HepG2 (cell line): ENCODE data around the gene CLCN4. TPM values are rescaled to one million over a fixed set of nuclear protein-coding genes. Genes with fewer than 3 reads are reported as not detected.

Experiments used
- FOXA3 ChIP-seq: IDR thresholded peaks from 2 replicates; pipeline ENCODE4 v1.6.1; 2016; ENCODE audit warnings: missing genetic modification reagents, missing compliant biosample characterization
- HMGA1 ChIP-seq: sonication (generic); formaldehyde crosslinking; conservative IDR thresholded peaks from 2 replicates; pipeline ENCODE4 v1.4.0; 2020; ENCODE audit warnings: missing genetic modification reagents
- JUND ChIP-seq: sonication (generic); formaldehyde crosslinking; IDR thresholded peaks from 2 replicates; pipeline ENCODE4 v1.8.0; 2022; ENCODE audit warnings: mild to moderate bottlenecking, missing genetic modification reagents
- KDM3A ChIP-seq: IDR thresholded peaks from 2 replicates; pipeline ENCODE4 v1.6.1; 2018; ENCODE audit warnings: low read depth, missing compliant biosample characterization
- NAIF1 ChIP-seq: sonication (generic); formaldehyde crosslinking; IDR thresholded peaks from 2 replicates; pipeline ENCODE4 v1.5.0; 2020; ENCODE audit warnings: mild to moderate bottlenecking, missing genetic modification reagents, borderline replicate concordance
- NPAS2 ChIP-seq: sonication (generic); formaldehyde crosslinking; IDR thresholded peaks from 2 replicates; pipeline ENCODE4 v1.8.0; 2022; ENCODE audit warnings: mild to moderate bottlenecking, missing genetic modification reagents, borderline replicate concordance
- PHF5A ChIP-seq: IDR thresholded peaks from one replicate; pipeline ENCODE4 v1.6.1; 2018; ENCODE audit warnings: low read depth, missing genetic modification reagents; ENCODE audit not compliant: unreplicated experiment
- RAD21 ChIP-seq: fragments of 450-650 bp; formaldehyde crosslinking; IDR thresholded peaks from 2 replicates; pipeline ENCODE4 v1.5.0; 2020; ENCODE audit warnings: mild to moderate bottlenecking
- SKI ChIP-seq: fragments of 450-650 bp; IDR thresholded peaks from one replicate; pipeline ENCODE4 v1.6.1; 2018; ENCODE audit warnings: mild to moderate bottlenecking; ENCODE audit not compliant: partially characterized antibody
- SRF ChIP-seq: IDR thresholded peaks from 2 replicates; pipeline ENCODE4 v1.6.1; 2011; ENCODE audit warnings: mild to moderate bottlenecking, low read depth, low read length, moderate library complexity
- STAG1 ChIP-seq: sonication (generic); formaldehyde crosslinking; IDR thresholded peaks from 2 replicates; pipeline ENCODE4 v1.4.0; 2020; ENCODE audit warnings: missing genetic modification reagents
- TCF7L2 ChIP-seq: IDR thresholded peaks from 2 replicates; pipeline ENCODE4 v1.6.1; 2011; ENCODE audit warnings: mild to moderate bottlenecking, low read depth, low read length, moderate library complexity
- ZNF205 ChIP-seq: IDR thresholded peaks from 2 replicates; pipeline ENCODE4 v1.6.1; 2018; ENCODE audit warnings: missing biosample characterization, missing genetic modification reagents
- ZNF263 ChIP-seq: sonication (generic); formaldehyde crosslinking; IDR thresholded peaks from 2 replicates; pipeline ENCODE4 v1.4.0; 2020; ENCODE audit warnings: missing genetic modification reagents
- ZNF607 ChIP-seq: sonication (generic); formaldehyde crosslinking; IDR thresholded peaks from 2 replicates; pipeline ENCODE4 v1.5.1; 2020; ENCODE audit warnings: missing genetic modification reagents, mild to moderate bottlenecking, borderline replicate concordance
- ZNF709 ChIP-seq: sonication (generic); formaldehyde crosslinking; IDR thresholded peaks from 2 replicates; pipeline ENCODE4 v1.5.0; 2020; ENCODE audit warnings: mild to moderate bottlenecking, missing genetic modification reagents
- ZNF761 ChIP-seq: sonication (generic); formaldehyde crosslinking; conservative IDR thresholded peaks from 2 replicates; pipeline ENCODE4 v1.4.0; 2020; ENCODE audit warnings: mild to moderate bottlenecking, missing genetic modification reagents
- polyA plus RNA-seq, 8 experiments: library from polyadenylated mRNA; depleted of rRNA in 3 of 8; stranded (reverse) in 7 of 8; unstranded in 1 of 8; fragments of >200 nt; fragmentation: Illumina TruSeq in 4 of 8; extraction: Trizol in 4 of 8; gene quantifications; 2 replicates each; pipeline versions ENCODE4 v1.2.1 to v1.2.3, GENCODE V29; 2011 to 2016; ENCODE audit warnings: low read depth in 4 of 8, missing spikeins in 1 of 8, mixed read lengths in 1 of 8; ENCODE audit not compliant: insufficient read depth in 1 of 8
- total RNA-seq, 5 experiments: library from RNA; depleted of rRNA; stranded (reverse); fragments of >200 nt; fragmentation: Illumina TruSeq; extraction: Trizol; gene quantifications; 2 replicates each; pipeline ENCODE4 v1.2.3, GENCODE V29; 2016; ENCODE audit warnings: low read depth in 1 of 5
- TF ChIP-seq, protein P1 (sequence below): sonication (generic); formaldehyde crosslinking; IDR thresholded peaks from 2 replicates; pipeline ENCODE4 v1.5.0; 2020; ENCODE audit warnings: missing genetic modification reagents, mild to moderate bottlenecking, borderline replicate concordance
- TF ChIP-seq, protein P2 (sequence below): sonication (generic); formaldehyde crosslinking; IDR thresholded peaks from 2 replicates; pipeline ENCODE4 v1.4.0; 2020; ENCODE audit warnings: low read depth, missing genetic modification reagents
- TF ChIP-seq, protein P3 (sequence below): IDR thresholded peaks from 2 replicates; pipeline ENCODE4 v1.6.1; 2016; ENCODE audit warnings: low read depth
- TF ChIP-seq, protein P4 (sequence below): IDR thresholded peaks from 2 replicates; pipeline ENCODE4 v1.6.1; 2018; ENCODE audit warnings: missing genetic modification reagents, mild to moderate bottlenecking, missing compliant biosample characterization

CLCN4 gene
- total and polyA plus RNA-seq, 2 of the 13 experiments (the other 11 are each of a cell fraction or from before 2014, with no cell fraction given): 1.8 to 2.5 TPM

DNA sequence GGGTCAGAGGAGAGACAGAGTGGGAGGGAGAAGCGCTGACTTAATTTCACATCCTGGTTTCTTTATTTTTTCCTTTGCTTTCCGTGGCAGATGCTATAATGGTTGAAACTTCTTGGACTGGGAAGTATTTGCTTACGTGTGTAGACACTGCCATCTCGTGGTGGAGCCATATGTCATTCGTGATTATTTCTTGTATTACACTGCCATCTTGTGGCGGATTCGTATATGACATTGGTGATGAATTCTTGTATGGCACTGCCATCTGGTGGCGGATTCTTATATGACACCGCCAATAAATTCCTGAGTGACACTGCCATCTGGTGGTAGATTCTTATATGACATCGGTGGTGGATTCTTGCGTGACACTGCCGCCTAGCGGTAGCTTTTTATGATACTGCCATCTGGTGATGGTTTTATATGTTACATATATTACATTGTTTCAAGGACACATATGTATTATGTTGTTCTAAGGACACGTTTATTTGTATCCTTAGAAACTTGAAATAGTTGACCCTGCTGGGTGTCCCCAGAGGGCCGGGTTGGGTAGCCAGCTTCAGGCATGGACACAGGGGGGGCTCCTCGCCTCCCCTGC is 37.3 kb upstream of the CLCN4 start (continued):
- TF ChIP-seq PHF5A (CRISPR knock-in tag) (no peak), ZNF263 (CRISPR knock-in tag) (no peak), ZNF761 (CRISPR knock-in tag) (no peak), ZNF205 (CRISPR knock-in tag) (no peak; the same call in 1 of the 2 replicates), ZNF607 (CRISPR knock-in tag) (no peak), NPAS2 (no peak), SKI (no peak), NAIF1 (CRISPR knock-in tag) (no peak), JUND (CRISPR knock-in tag) (no peak), FOXA3 (CRISPR knock-in tag) (peak; percentile 33), KDM3A (CRISPR knock-in tag) (peak; percentile 83; the same call in 1 of the 2 replicates), ZNF709 (CRISPR knock-in tag) (no peak), HMGA1 (no peak), STAG1 (CRISPR knock-in tag) (peak; percentile 99), SRF (no peak), TCF7L2 (no peak), RAD21 (peak; percentile 99)
- TF ChIP-seq, protein P1, sequence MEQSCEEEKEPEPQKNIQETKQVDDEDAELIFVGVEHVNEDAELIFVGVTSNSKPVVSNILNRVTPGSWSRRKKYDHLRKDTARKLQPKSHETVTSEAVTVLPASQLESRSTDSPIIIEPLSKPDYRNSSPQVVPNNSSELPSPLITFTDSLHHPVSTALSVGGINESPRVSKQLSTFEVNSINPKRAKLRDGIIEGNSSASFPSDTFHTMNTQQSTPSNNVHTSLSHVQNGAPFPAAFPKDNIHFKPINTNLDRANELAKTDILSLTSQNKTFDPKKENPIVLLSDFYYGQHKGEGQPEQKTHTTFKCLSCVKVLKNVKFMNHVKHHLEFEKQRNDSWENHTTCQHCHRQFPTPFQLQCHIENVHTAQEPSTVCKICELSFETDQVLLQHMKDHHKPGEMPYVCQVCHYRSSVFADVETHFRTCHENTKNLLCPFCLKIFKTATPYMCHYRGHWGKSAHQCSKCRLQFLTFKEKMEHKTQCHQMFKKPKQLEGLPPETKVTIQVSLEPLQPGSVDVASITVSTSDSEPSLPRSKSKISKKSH: no peak
- TF ChIP-seq, protein P2, sequence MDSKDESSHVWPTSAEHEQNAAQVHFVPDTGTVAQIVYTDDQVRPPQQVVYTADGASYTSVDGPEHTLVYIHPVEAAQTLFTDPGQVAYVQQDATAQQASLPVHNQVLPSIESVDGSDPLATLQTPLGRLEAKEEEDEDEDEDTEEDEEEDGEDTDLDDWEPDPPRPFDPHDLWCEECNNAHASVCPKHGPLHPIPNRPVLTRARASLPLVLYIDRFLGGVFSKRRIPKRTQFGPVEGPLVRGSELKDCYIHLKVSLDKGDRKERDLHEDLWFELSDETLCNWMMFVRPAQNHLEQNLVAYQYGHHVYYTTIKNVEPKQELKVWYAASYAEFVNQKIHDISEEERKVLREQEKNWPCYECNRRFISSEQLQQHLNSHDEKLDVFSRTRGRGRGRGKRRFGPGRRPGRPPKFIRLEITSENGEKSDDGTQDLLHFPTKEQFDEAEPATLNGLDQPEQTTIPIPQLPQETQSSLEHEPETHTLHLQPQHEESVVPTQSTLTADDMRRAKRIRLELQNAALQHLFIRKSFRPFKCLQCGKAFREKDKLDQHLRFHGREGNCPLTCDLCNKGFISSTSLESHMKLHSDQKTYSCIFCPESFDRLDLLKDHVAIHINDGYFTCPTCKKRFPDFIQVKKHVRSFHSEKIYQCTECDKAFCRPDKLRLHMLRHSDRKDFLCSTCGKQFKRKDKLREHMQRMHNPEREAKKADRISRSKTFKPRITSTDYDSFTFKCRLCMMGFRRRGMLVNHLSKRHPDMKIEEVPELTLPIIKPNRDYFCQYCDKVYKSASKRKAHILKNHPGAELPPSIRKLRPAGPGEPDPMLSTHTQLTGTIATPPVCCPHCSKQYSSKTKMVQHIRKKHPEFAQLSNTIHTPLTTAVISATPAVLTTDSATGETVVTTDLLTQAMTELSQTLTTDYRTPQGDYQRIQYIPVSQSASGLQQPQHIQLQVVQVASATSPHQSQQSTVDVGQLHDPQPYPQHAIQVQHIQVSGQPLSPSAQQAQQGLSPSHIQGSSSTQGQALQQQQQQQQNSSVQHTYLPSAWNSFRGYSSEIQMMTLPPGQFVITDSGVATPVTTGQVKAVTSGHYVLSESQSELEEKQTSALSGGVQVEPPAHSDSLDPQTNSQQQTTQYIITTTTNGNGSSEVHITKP (CRISPR knock-in tag): peak; percentile 35; the same call in 1 of the 2 replicates
- TF ChIP-seq, protein P3, sequence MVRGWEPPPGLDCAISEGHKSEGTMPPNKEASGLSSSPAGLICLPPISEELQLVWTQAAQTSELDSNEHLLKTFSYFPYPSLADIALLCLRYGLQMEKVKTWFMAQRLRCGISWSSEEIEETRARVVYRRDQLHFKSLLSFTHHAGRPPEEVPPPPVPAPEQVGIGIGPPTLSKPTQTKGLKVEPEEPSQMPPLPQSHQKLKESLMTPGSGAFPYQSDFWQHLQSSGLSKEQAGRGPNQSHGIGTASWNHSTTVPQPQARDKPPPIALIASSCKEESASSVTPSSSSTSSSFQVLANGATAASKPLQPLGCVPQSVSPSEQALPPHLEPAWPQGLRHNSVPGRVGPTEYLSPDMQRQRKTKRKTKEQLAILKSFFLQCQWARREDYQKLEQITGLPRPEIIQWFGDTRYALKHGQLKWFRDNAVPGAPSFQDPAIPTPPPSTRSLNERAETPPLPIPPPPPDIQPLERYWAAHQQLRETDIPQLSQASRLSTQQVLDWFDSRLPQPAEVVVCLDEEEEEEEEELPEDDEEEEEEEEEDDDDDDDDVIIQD (CRISPR knock-in tag): peak; percentile 53; the same call in 1 of the 2 replicates
- TF ChIP-seq, protein P4, sequence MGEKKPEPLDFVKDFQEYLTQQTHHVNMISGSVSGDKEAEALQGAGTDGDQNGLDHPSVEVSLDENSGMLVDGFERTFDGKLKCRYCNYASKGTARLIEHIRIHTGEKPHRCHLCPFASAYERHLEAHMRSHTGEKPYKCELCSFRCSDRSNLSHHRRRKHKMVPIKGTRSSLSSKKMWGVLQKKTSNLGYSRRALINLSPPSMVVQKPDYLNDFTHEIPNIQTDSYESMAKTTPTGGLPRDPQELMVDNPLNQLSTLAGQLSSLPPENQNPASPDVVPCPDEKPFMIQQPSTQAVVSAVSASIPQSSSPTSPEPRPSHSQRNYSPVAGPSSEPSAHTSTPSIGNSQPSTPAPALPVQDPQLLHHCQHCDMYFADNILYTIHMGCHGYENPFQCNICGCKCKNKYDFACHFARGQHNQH (CRISPR knock-in tag): peak; percentile 48; the same call in 1 of the 2 replicates
